H1 (cell line): ENCODE results near the gene PRTN3. TPM values are rescaled to one million over a fixed set of nuclear protein-coding genes. Genes with fewer than 3 reads are reported as not detected.

Source experiments
- CTCF ChIA-PET: fragments of 300-600 bp; sonication (Branson Sonifier 250); formaldehyde crosslinking; loops from one replicate; lab custom pipeline; 2021; ENCODE audit not compliant: partially characterized antibody; lab: Charles Lee
- POLR2A ChIA-PET: fragments of 300-600 bp; sonication (Branson Sonifier 250); formaldehyde crosslinking; loops from one replicate; lab custom pipeline; 2021; ENCODE audit warnings: inconsistent platforms; ENCODE audit not compliant: partially characterized antibody; lab: Charles Lee
- DNase-seq, 2 experiments: peaks; one replicate each; pipeline versions ENCODE4 v3.0.0 to v3.0.0-alpha.2; 2010 to 2022; ENCODE audit warnings: low spot score in 2 of 2, low read depth in 1 of 2, mixed read lengths in 1 of 2
- FAIRE-seq: peaks from 2 replicates; lab custom pipeline; 2011; peaks lifted over from hg19 to GRCh38; lab: Jason Lieb, UNC
- H2AFZ ChIP-seq: 2 replicates; pipeline ENCODE4 v1.8.1; 2012; ENCODE audit warnings: low read length, inconsistent platforms
- H2AK5ac ChIP-seq: 2 replicates; pipeline ENCODE4 v1.6.1; 2013; ENCODE audit warnings: low read depth, low read length
- H2BK120ac ChIP-seq: replicated peaks from 2 replicates; pipeline ENCODE3; 2013; ENCODE audit warnings: low read depth, low read length, inconsistent platforms
- H2BK12ac ChIP-seq: 2 replicates; pipeline ENCODE4 v1.6.1; 2013; ENCODE audit warnings: low read depth, low read length
- H2BK15ac ChIP-seq: 2 replicates; pipeline ENCODE4 v1.6.1; 2013; ENCODE audit warnings: low read length
- H2BK20ac ChIP-seq: 2 replicates; pipeline ENCODE4 v1.6.1; 2013; ENCODE audit warnings: low read length
- H2BK5ac ChIP-seq: 2 replicates; pipeline ENCODE4 v1.6.1; 2013; ENCODE audit warnings: low read depth, low read length
- H3K14ac ChIP-seq: 2 replicates; pipeline ENCODE4 v1.6.1; 2013; ENCODE audit warnings: inconsistent platforms; ENCODE audit not compliant: insufficient read length
- H3K18ac ChIP-seq: 2 replicates; pipeline ENCODE4 v1.6.1; 2013; ENCODE audit warnings: low read length; ENCODE audit errors: extremely low read depth
- H3K23ac ChIP-seq: 2 replicates; pipeline ENCODE4 v1.6.1; 2013; ENCODE audit warnings: inconsistent platforms; ENCODE audit not compliant: insufficient read length
- H3K23me2 ChIP-seq: 2 replicates; pipeline ENCODE4 v1.6.1; 2013; ENCODE audit warnings: low read depth, low read length
- H3K27ac ChIP-seq: 2 replicates; pipeline ENCODE4 v1.6.1; 2011; ENCODE audit warnings: low read depth, low read length, inconsistent platforms
- H3K27me3 ChIP-seq, 4 experiments: replicated peaks in 1 of 4; 1 replicate in 1 of 4; 2 replicates in 3 of 4; pipeline versions ENCODE4 v1.6.1 to v1.8.1; 2011 to 2013; ENCODE audit warnings: low read length in 3 of 4, mild to moderate bottlenecking in 3 of 4, inconsistent platforms in 2 of 4, mixed read lengths in 2 of 4, moderate library complexity in 1 of 4; ENCODE audit not compliant: control insufficient read depth in 3 of 4, insufficient read depth in 3 of 4; ENCODE audit errors: extremely low read depth in 1 of 4
- H3K36me3 ChIP-seq, 4 experiments: 2 replicates each; pipeline versions ENCODE4 v1.6.1 to v1.8.1; 2011 to 2013; ENCODE audit warnings: mild to moderate bottlenecking in 4 of 4, low read length in 3 of 4, moderate library complexity in 2 of 4, control low read depth in 1 of 4, inconsistent platforms in 1 of 4; ENCODE audit not compliant: insufficient read depth in 4 of 4, control insufficient read depth in 2 of 4
- H3K4ac ChIP-seq: replicated peaks from 2 replicates; pipeline ENCODE3; 2013; ENCODE audit warnings: low read length, low read depth, mixed read lengths, inconsistent platforms; ENCODE audit not compliant: insufficient read length
- H3K4me1 ChIP-seq, 4 experiments: replicated peaks in 1 of 4; 1 replicate in 1 of 4; 2 replicates in 3 of 4; pipeline versions ENCODE4 v1.6.1 to v1.8.1; 2011 to 2013; ENCODE audit warnings: low read length in 3 of 4, inconsistent platforms in 2 of 4, mixed read lengths in 1 of 4; ENCODE audit not compliant: insufficient read depth in 4 of 4, control insufficient read depth in 3 of 4
- H3K4me2 ChIP-seq, 2 experiments: 2 replicates each; pipeline versions ENCODE4 v1.6.1 to v1.8.1; 2011 to 2013; ENCODE audit warnings: low read depth in 2 of 2, low read length in 2 of 2, control low read depth in 1 of 2, inconsistent platforms in 1 of 2, mild to moderate bottlenecking in 1 of 2; ENCODE audit not compliant: insufficient read depth in 1 of 2
- H3K4me3 ChIP-seq, 4 experiments: fragments of 200-600, 300-600 bp in 1 of 4; sonication (generic), shearing (Covaris generic), sonication (Bioruptor Twin) in 1 of 4; 2 replicates each; pipeline versions ENCODE4 v1.5.1 to v1.8.1; 2011 to 2016; ENCODE audit warnings: low read length in 4 of 4, low read depth in 3 of 4, control low read depth in 2 of 4, inconsistent platforms in 2 of 4, mild to moderate bottlenecking in 2 of 4, mixed read lengths in 1 of 4, moderate library complexity in 1 of 4; ENCODE audit not compliant: insufficient read depth in 2 of 4; ENCODE audit errors: extremely low read depth in 1 of 4
- H3K56ac ChIP-seq: replicated peaks from 2 replicates; pipeline ENCODE3; 2013; ENCODE audit warnings: low read depth, mild to moderate bottlenecking, mixed read lengths, low read length, inconsistent platforms; ENCODE audit not compliant: insufficient read length
- H3K79me1 ChIP-seq: 2 replicates; pipeline ENCODE4 v1.6.1; 2013; ENCODE audit warnings: low read depth, low read length, control low read depth
- H3K79me2 ChIP-seq, 2 experiments: 2 replicates each; pipeline versions ENCODE4 v1.6.1 to v1.8.1; 2012 to 2013; ENCODE audit warnings: low read length in 2 of 2, mild to moderate bottlenecking in 2 of 2, inconsistent platforms in 1 of 2; ENCODE audit not compliant: insufficient read depth in 2 of 2, control insufficient read depth in 1 of 2
- H3K9ac ChIP-seq, 4 experiments: replicated peaks in 1 of 4; 1 replicate in 1 of 4; 2 replicates in 3 of 4; pipeline versions ENCODE4 v1.6.1 to v1.8.1; 2011 to 2013; ENCODE audit warnings: low read depth in 3 of 4, low read length in 3 of 4, control low read depth in 2 of 4, mild to moderate bottlenecking in 2 of 4, moderate library complexity in 2 of 4, inconsistent platforms in 1 of 4; ENCODE audit errors: extremely low read depth in 1 of 4
- H3K9me3 ChIP-seq, 2 experiments: 2 replicates each; pipeline versions ENCODE4 v1.6.1 to v1.8.1; 2012 to 2013; ENCODE audit warnings: mild to moderate bottlenecking in 2 of 2, moderate library complexity in 2 of 2, control low read depth in 1 of 2, inconsistent platforms in 1 of 2, low read depth in 1 of 2, low read length in 1 of 2, mixed read lengths in 1 of 2; ENCODE audit not compliant: insufficient read depth in 2 of 2
- H4K20me1 ChIP-seq, 2 experiments: replicated peaks in 1 of 2; 2 replicates each; pipeline versions ENCODE3 to v1.8.1; 2011 to 2013; ENCODE audit warnings: inconsistent platforms in 2 of 2, low read length in 2 of 2, mild to moderate bottlenecking in 1 of 2; ENCODE audit not compliant: insufficient read depth in 2 of 2, control insufficient read depth in 1 of 2
- H4K5ac ChIP-seq: 2 replicates; pipeline ENCODE4 v1.6.1; 2013; ENCODE audit warnings: low read length, low read depth, mixed read lengths, inconsistent platforms; ENCODE audit not compliant: insufficient read length
- H4K8ac ChIP-seq: 2 replicates; pipeline ENCODE4 v1.8.0; 2013; ENCODE audit warnings: mild to moderate bottlenecking, moderate library complexity, low read length, inconsistent platforms; ENCODE audit not compliant: insufficient read depth; ENCODE audit errors: extremely low read depth
- H4K91ac ChIP-seq: replicated peaks from 2 replicates; pipeline ENCODE3; 2013; ENCODE audit warnings: low read length, mixed read lengths, inconsistent platforms; ENCODE audit not compliant: insufficient read length
- CBX8 ChIP-seq: fragments of 300-800, 300-1000 bp; sonication (generic); IDR thresholded peaks from 2 replicates; pipeline ENCODE4 v1.7.1; 2016; ENCODE audit warnings: low read depth, low read length, borderline replicate concordance
- CEBPB ChIP-seq: IDR thresholded peaks from 2 replicates; pipeline ENCODE4 v1.6.1; 2012; ENCODE audit warnings: low read depth, low read length
- CHD1 ChIP-seq: IDR thresholded peaks from 2 replicates; pipeline ENCODE4 v1.6.1; 2012; ENCODE audit warnings: low read depth, low read length, improper control_type of control experiment
- CREB1 ChIP-seq: IDR thresholded peaks from 2 replicates; pipeline ENCODE4 v1.6.1; 2012; ENCODE audit warnings: inconsistent platforms
- GABPA ChIP-seq: IDR thresholded peaks from 2 replicates; pipeline ENCODE4 v1.6.1; 2011; ENCODE audit warnings: mild to moderate bottlenecking, low read length, moderate library complexity, borderline replicate concordance; ENCODE audit not compliant: insufficient read depth
- JUND ChIP-seq: IDR thresholded peaks from 2 replicates; pipeline ENCODE4 v1.6.1; 2011; ENCODE audit warnings: mild to moderate bottlenecking, improper control_type of control experiment, low read length
- MAFK ChIP-seq: IDR thresholded peaks from 2 replicates; pipeline ENCODE4 v1.6.1; 2012; ENCODE audit warnings: low read depth, mild to moderate bottlenecking, improper control_type of control experiment, low read length
- POU5F1 ChIP-seq: IDR thresholded peaks from 2 replicates; pipeline ENCODE4 v1.6.1; 2011; ENCODE audit warnings: low read depth, mild to moderate bottlenecking, low read length, moderate library complexity
- RNF2 ChIP-seq: fragments of 200-900, 300-1000 bp; sonication (generic); IDR thresholded peaks from 2 replicates; pipeline ENCODE4 v1.7.1; 2016; ENCODE audit warnings: borderline replicate concordance, low read depth, mild to moderate bottlenecking, antibody characterized with exemption, low read length; ENCODE audit not compliant: poor library complexity, severe bottlenecking; ENCODE audit errors: missing control alignments
- SAP30 ChIP-seq: fragments of 300-600 bp; sonication (generic); IDR thresholded peaks from 2 replicates; pipeline ENCODE4 v1.7.1; 2012; ENCODE audit warnings: low read length, moderate library complexity, mild to moderate bottlenecking, inconsistent platforms; ENCODE audit not compliant: insufficient read depth, insufficient replicate concordance
- WGBS, 2 experiments: shearing (Covaris generic) in 1 of 2; methylation state at CpG; one replicate each; pipeline versions ENCODE4 v1.1.6 to v1.1.7; 2013 to 2015; ENCODE audit warnings: low lambda C conversion rate in 2 of 2, mixed read lengths in 2 of 2, inconsistent platforms in 1 of 2, low coverage in 1 of 2, missing lambda C conversion rate in 1 of 2; ENCODE audit not compliant: insufficient replicate concordance in 2 of 2, insufficient coverage in 1 of 2, insufficient read length in 1 of 2; ENCODE audit errors: extremely low coverage in 1 of 2, missing lambda C conversion rate in 1 of 2; 5-methylcytosine and 5-hydroxymethylcytosine counted together
- polyA plus RNA-seq, 7 experiments: library from polyadenylated mRNA; depleted of rRNA in 3 of 7; stranded (reverse) in 5 of 7; unstranded in 2 of 7; fragments of >200 nt in 5 of 7; fragments of 200-250 nt in 2 of 7; gene quantifications; 1 replicate in 5 of 7; 2 replicates in 1 of 7; 4 replicates in 1 of 7; pipeline versions ENCODE4 v1.2.1 to v1.2.3, GENCODE V29; 2011 to 2013; ENCODE audit warnings: missing spikeins in 2 of 7, mixed read lengths in 2 of 7
- total RNA-seq: library from RNA; stranded (reverse); fragmentation: NEBNext Ultra II Directional; extraction: Animal tissue kit (Norgen Biotek cat#: 25700); gene quantifications from 2 replicates; pipeline ENCODE4 v1.2.1, GENCODE V29; 2021
- TF ChIP-seq, protein P1 (sequence below): IDR thresholded peaks from 2 replicates; pipeline ENCODE4 v1.6.1; 2011; ENCODE audit warnings: low read length, improper control_type of control experiment

PRTN3 gene
- total and polyA plus RNA-seq, 2 of the 8 experiments (the other 6 are each of a cell fraction or from before 2014, with no cell fraction given), result 0.39 to 2.1 TPM

DNA sequence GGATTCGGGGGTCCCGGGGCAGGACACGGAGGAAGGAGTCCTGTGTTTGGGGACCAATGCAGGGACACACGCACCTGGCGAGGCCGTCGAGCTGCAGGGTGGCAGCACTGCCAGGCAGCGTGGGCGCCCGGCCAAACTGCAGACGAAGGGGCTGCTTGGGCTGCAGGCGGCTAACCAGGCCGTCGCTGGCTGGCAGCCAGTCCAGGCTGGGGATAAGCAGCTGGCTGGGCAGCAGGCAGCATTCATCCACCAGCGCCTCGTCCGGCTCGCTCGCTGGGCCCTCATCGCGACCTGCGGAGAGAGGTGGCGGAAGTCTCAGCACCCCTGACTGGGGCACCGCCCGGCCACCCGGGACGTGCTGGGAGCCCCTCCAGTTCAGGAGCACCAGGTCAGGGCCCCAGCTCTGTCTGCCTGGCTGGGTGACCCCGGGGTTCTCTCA is 30.2 kb downstream of the PRTN3 start:
- FAIRE-seq, result no peak
- no peak overlapping the region for H2BK20ac ChIP-seq
- TF ChIP-seq CBX8, result no peak
- TF ChIP-seq JUND, result no peak
- no peak for TF ChIP-seq MAFK
- TF ChIP-seq RNF2, result no peak
- TF ChIP-seq GABPA, result no peak
- TF ChIP-seq, protein P1, sequence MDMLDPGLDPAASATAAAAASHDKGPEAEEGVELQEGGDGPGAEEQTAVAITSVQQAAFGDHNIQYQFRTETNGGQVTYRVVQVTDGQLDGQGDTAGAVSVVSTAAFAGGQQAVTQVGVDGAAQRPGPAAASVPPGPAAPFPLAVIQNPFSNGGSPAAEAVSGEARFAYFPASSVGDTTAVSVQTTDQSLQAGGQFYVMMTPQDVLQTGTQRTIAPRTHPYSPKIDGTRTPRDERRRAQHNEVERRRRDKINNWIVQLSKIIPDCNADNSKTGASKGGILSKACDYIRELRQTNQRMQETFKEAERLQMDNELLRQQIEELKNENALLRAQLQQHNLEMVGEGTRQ, result no peak
- TF ChIP-seq POU5F1, result no peak
- no peak for TF ChIP-seq SAP30
- no peak for TF ChIP-seq CREB1
- TF ChIP-seq CEBPB, result no peak
- TF ChIP-seq CHD1, result no peak
- POLR2A ChIA-PET, result interaction anchor here (0.7 to 2.4 kb wide), 7 partner anchors 18 to 112 kb away, joined by 3 to 8 read pairs (median 4); partner anchors contain the start of genes ELANE and WDR18
- H2BK5ac ChIP-seq, result no peak overlapping the region; the same call in 1 of the 2 replicates
- no peak overlapping the region for H2BK15ac ChIP-seq
- no peak overlapping the region for H4K5ac ChIP-seq
- peaks cover 4 to 9% of the 10 kb centered on the region in 2 experiments for H4K20me1 ChIP-seq
- H3K4me2 ChIP-seq, result no peak overlapping the region
- no peaks in the 10 kb centered on the region for H3K27me3 ChIP-seq
- H4K8ac ChIP-seq, result no peak overlapping the region; the same call in none of the 2 replicates
- no peak overlapping the region for H2BK120ac ChIP-seq
- 0 out of 2 replicates have a peak overlapping the region, but pooled peaks have one; percentile 39 for H2BK12ac ChIP-seq
- no peak overlapping the region; the same call in 1 of the 2 replicates for H3K18ac ChIP-seq
- no peaks in the 10 kb centered on the region for H3K23me2 ChIP-seq
- WGBS, 2 experiments, result 79% methylated on average over 19 of the region's 28 CpGs; no CpG with 5 or more reads in 1 of the 2 experiments
- peaks cover 0 to 3% of the 10 kb centered on the region in 2 experiments; a peak in 1 of 4 replicates for H3K9me3 ChIP-seq
- H2AK5ac ChIP-seq, result no peak overlapping the region
- DNase-seq, result no peak
- H3K23ac ChIP-seq, result no peak overlapping the region
- no peaks in the 10 kb centered on the region; the same call in 1 of the 2 replicates for H3K79me1 ChIP-seq
- no peak overlapping the region for H3K4me3 ChIP-seq
- H3K4me1 ChIP-seq, result peaks cover 3 to 22% (median 7%) of the 10 kb centered on the region in 4 experiments
- H2AFZ ChIP-seq, result no peak overlapping the region
- no peak overlapping the region for H4K91ac ChIP-seq
- no peak overlapping the region for H3K56ac ChIP-seq
- H3K14ac ChIP-seq, result no peak overlapping the region
- H3K9ac ChIP-seq, result no peak overlapping the region
- H3K36me3 ChIP-seq, result peaks cover 0 to 18% (median 0%) of the 10 kb centered on the region in 4 experiments; a peak in 2 of 8 replicates
- no peaks in the 10 kb centered on the region for H3K79me2 ChIP-seq
- CTCF ChIA-PET, result interaction anchor here (0.6 to 2.8 kb wide), 7 partner anchors 9 to 101 kb away, joined by 3 to 10 read pairs (median 3); no protein-coding TSS in a partner anchor
- no peak overlapping the region for H3K27ac ChIP-seq
- no peak overlapping the region for H3K4ac ChIP-seq
